Pons (tissue), 1 donor: ENCODE data around the gene DSCAM.
"Not testable (repeated sequence)": the region's sequence is repeated elsewhere in the genome, so short reads cannot be mapped to it uniquely, and the experiment has no call there.

Experiments used
- DNase-seq: peaks from one replicate; pipeline ENCODE4 v3.0.0-alpha.2; 2016; ENCODE audit warnings: low spot score

The DSCAM gene

DNA sequence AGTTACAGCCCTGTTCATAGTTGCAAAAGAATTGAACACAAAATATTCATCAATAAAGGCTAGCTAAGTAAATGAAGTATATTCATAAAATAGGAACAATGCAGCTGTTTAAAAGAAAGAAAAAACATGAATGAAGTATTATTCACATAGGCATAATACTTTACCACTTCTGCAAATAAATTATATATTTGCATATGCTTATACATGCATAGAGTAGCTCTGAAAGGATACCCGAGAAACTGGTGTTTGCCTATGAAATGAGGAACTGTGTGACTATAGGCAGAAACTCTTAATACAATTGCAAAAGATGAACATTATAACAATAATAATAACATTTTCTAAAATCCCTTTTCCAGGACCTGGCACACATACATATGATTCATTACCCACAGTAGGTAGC is 385.9 kb downstream of the DSCAM start:
- DNase-seq: no peak

GRCh38 chr21:40457741-40458140 is 389.2 kb downstream of the DSCAM start:
- no peak for DNase-seq

DNA sequence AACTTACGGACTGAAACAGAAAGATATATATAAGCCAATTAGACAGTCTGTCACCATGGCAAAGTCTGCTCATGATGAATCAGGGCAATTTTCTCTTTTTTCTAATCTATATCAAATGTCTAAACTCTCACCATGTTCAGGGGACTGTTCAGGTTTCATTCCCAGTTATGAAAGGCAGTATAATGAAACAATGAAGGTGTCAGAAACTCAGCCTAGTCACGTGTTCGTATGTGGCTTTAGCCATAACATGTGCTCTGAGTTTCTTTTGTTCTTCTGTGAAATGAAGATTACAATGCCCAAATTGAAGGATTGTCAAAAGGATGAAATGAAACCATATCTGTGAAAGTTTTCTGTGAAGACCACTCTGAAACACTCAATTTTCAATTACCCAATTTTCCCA is 392.9 kb downstream of the DSCAM start:
- DNase-seq: no peak

DNA sequence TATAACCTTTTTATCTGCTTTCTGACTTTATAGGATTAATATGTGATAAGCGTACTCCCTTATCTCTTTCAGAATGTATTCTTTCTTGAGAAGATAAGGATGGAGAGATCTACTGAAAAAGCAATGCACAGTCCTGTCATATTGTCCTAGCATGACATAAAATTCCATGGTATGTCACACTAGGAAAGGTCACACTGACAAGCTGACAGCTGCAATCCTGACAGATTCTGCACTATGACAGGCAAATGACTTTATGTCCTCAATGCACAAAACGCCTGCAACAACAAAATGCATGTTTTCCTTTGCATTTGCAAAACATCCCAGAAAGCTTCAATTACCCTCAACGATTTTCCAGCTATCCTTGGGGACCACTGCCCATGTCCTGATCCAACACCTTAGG is 393.8 kb downstream of the DSCAM start:
- no peak for DNase-seq

GRCh38 chr21:40452548-40452947 is 394.4 kb downstream of the DSCAM start:
- DNase-seq: no peak

DNA sequence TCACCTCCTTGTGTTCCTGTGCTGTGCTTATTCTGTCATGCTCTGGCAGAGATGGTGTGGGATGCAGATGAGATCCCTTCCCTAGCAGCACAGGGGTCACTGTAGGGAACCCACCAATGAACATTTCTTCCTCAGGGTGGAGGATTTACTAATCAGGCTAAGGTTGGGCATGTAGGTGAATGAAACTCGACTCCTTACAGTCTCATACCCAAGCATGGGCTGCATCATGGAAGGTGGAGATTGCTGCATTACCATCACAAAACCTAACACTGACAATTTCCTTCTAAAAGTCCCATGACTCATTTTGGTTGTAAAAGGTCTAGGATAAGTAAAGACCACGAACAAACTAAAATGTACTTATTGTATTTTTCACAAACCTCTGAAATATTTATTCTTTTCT is 399.9 kb downstream of the DSCAM start:
- DNase-seq: no peak

DNA sequence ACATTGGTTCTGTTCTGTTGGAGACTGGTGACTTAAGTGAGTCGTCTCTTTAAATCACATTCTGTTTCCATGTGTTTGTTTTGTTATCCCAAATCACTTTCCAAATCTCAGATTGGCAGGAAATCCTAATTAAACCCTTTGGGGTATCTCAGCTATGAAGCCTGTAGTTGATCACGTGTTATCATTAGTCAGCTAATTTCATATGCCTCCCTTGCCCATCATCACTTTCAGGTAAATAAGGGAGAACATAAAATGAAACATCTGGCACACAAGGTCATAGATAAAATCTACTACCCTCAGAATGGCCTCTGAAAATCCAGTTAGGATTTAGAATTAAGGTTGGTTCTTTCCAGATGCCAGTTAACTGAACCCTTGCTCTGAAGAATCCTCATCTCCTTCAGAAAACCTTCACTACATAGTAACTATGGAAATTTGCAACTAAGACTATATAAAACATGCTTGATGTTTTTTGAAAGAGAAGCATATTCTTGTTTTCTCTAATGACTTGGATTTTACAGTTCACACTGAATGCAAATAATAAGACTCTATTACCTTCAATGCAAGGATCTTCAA is 401.5 kb downstream of the DSCAM start:
- DNase-seq: no peak

DNA sequence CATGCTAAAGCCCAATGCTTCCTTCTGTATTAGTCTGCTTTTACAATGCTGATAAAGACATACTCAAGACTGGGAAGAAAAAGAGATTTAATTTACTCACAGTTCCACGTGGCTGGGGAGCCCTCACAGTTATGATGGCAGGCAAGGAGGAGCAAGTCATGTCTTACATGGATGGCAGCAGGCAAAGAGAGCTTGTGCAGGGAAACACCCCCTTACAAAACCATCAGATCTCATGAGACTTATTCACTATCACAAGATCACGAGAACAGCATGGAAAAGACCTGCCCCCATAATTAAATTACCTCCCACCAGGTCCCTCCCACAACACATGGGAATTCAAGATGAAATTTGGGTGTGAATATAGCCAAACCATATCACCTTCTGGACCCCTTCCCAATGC is 407.4 kb downstream of the DSCAM start:
- DNase-seq: not testable (repeated sequence)

- DNase-seq: no peak
These were observed 408.3 kb downstream of the DSCAM start for GRCh38 chr21:40438616-40439015.

DNA sequence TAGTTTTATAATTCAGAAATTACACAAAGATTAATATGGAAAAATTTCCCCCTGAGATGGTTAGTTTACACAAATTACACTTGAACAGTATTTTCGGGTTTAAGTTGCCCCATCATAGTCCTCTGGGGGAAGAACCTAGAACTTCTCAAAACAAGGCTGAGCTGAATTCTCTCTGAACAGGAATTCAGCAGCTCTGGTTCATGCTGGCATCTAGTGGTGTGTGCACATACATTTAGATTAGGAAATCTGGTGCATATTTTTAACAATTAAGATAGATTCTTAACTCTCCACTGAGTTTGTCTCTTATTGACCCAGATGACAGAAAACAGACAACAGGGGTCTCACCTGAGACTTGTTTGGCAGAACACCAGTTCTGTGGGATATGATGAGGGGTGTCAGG is 410.7 kb downstream of the DSCAM start:
- DNase-seq: no peak

DNA sequence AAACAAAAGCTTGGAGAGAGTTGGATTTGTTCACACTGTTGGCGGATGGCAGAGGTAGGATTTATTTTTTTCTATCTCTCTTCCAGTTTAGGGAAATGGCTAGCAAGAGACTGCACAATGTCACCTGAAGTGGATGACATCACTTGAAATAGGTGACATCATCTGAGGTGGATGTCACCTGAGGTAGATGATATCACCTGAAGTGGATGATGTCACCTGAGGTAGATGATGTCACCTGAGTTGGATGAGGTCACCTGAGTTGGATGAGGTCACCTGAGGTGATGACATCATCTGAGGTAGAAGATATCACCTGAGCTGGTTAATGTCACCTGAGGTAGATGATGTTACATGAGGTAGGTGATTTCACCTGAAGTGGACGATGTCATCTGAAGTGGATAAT is 413.4 kb downstream of the DSCAM start:
- DNase-seq: no peak

GRCh38 chr21:40425981-40426380 is 421.0 kb downstream of the DSCAM start:
- no peak for DNase-seq

GRCh38 chr21:40422896-40423635 is 423.9 kb downstream of the DSCAM start:
- DNase-seq: no peak

- no peak for DNase-seq
These were observed 425.8 kb downstream of the DSCAM start for GRCh38 chr21:40421121-40421520.

- no peak for DNase-seq
These were observed 430.4 kb downstream of the DSCAM start for GRCh38 chr21:40416572-40416971.

DNA sequence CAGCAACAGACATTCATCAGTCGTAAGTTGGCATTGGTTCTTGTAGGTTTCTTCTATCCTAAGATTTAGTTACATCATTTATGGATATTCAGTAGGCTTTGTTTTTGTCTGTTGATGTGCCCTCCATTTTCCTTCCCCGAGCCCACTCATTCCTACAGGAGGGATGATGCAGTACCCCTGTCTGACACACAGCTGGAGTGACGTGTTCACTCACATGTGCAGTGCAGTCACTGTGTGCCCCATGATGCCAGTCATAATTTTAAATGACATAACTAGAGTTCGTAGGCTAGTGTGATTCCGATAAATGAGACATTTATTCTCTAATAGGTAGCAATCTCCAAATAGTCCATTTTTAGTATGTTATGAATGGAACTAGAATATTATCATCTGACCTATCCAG is 438.4 kb downstream of the DSCAM start:
- no peak for DNase-seq

GRCh38 chr21:40404396-40404800 is 442.6 kb downstream of the DSCAM start:
- no peak for DNase-seq

DNA sequence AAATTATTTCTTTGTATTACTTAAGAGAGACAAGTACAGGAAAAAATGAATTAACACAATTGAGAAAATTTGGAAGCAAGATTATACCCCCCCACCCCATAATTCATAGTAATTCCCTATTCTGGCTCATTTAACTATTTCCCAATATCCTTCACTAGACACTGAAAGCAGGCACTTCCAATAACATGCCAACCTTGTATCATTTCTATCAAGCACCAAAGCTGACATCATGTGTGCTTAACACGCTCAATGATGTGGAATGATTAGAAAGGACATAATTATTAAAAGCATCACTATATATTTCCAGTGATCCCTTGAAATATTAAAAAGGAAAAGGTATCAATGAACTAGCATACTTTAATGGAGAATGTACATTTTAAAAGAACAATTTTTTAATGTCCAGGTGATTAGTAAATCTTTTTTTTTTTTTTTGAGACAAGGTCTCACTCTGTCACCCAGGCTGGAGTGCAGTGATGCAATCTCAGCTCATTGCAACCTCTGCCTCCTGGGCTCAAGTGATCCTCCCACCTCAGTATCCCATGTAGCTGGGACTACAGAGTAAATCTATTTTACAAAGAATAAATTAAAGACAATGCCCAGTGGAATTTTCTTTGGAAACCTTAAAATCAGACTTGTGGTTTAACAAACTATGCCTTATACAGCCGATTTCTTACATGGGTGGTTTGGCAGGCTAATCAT is 443.9 kb downstream of the DSCAM start:
- no peak for DNase-seq

- no peak for DNase-seq
These were observed 451.2 kb downstream of the DSCAM start for GRCh38 chr21:40395732-40396131.

- no peak for DNase-seq
These were observed 453.9 kb downstream of the DSCAM start for GRCh38 chr21:40393066-40393465.

DNA sequence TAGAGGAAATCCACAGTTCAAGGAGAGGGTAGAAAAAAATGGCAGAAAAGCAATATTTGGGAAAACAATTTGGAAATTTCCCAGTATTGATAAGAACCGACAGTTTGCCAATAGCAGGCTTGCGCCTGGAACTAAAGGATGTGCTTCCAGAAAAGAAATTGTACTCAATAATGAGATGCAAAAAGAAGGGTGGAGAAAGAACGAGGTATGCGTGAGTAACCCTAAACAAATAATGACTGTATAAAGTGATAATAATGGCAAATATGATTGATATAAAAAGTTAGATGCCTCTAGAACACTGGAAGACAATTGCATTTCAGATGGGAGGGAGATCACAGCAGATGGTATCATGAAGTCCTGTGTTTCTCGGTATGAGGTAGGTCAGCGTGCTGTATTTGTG is 458.9 kb downstream of the DSCAM start:
- DNase-seq: no peak

DNA sequence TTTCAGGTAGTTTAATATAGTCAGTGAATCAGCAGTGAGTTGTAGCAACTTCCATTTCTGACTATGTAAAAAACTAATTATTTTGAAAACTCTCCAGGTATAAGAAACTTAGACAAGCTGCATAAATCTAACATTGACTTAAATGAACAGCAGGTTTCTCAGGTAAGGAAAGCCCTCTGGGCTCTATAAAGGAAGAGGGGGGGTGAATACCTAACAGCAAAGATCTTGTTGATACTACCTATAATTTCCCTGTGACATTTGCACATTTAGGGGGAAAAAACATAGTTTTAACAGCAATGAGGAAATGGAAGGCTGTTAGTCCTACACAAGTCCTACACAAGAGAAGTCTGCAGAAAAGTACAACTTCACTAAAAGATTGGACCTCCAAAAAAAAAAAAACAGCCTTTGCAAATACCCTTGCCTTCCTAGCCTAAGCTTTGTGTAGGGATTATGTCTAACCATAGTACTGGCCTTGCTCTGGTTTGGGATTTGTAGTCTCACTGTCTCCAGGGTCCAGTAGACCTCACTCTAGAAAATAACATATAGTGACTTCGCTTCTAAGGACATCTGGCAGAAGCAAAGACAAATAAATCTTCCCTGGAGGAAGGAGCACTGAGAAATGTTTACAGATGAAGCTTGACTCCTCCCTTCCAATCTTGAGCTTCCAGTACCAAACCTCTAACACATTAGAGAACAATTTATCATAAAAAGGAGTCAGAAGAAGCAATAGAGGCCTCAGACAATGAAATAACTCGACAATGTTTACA is 459.8 kb downstream of the DSCAM start:
- no peak for DNase-seq
